ENCODE measurements around the gene GPS1.
A peak's percentile ranks its signal among the peaks of the same experiment; 100 is the strongest.
"Not testable (repeated sequence)": the region's sequence is repeated elsewhere in the genome, so short reads cannot be mapped to it uniquely, and the experiment has no call there.

Gene GPS1

DNA sequence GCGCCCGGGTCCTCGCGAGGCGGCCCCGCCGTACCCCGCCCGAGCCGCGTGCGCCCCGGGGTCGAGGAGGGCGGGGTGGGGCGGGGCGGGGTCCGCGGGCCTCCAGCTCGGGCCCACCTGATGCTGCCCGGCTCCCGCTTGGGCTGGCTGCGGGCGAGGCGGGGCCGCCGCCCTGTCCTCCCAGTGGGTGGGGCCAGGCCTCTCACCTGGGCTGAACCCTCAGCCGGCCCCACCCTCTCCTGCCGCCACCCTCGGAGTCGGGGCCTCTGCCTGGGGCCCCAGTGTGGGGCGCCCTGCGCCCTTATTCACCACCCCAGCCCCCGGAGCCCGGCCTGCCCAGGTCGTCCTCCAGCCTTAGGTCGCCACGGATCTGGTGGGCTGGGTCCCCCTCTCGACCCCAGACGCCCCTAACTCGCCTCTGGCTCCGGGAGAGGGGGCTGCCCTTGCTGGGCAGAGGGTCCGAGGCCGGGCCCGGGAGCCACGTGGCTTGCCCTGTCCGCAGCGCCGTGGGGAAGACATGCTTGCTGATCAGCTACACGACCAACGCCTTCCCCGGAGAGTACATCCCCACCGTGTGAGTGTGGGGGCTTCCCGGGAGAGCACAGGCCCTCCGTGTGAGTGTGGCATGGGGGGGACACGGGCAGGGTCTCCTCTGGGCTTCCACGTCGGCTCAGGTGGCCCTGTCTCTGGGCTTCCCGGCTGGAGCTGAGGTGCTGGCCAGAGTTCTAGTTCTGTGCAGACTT, 19.6 kb upstream of the GPS1 start:
- H3K36me3 Mint-ChIP-seq: no peaks in the 10 kb centered on the region
- H3K4me3 Mint-ChIP-seq: peak overlapping the region; percentile 60
- no peak overlapping the region for H3K27ac Mint-ChIP-seq
- no peaks in the 10 kb centered on the region for H3K9me3 Mint-ChIP-seq
- no peaks in the 10 kb centered on the region for H3K27me3 Mint-ChIP-seq
- peaks cover 18% of the 10 kb centered on the region for H3K4me1 Mint-ChIP-seq

DNA sequence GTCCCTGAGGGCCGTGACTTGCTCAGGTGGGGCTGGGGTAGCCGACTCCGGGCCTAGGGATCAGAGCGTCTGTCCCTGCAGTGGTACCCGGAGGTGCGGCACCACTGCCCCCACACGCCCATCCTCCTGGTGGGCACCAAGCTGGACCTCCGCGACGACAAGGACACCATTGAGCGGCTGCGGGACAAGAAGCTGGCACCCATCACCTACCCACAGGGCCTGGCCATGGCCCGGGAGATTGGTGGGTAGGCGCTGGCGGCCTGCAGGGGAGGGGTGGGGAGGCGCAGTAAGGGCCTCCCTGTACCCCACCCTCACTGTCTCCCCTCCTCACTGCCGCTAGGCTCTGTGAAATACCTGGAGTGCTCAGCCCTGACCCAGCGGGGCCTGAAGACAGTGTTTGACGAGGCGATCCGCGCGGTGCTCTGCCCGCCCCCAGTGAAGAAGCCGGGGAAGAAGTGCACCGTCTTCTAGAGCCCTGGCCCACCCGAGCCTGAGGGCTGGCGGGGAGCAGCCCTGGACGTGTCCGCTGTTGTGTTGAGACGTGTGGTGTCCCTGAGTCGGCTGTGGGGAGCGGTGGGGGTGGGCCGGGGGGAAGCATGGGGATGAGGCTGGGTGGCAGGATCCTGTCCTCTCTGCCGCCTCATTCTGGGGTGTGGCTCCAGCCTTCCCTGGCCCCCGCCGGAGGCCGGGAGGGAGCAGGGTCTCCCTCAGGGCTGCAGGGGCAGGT, 18.2 kb upstream of the GPS1 start:
- Mint-ChIP-seq H3K4me1 (peaks cover 24% of the 10 kb centered on the region), H3K36me3 (no peaks in the 10 kb centered on the region), H3K27ac (no peak overlapping the region), H3K4me3 (no peak overlapping the region), H3K27me3 (no peaks in the 10 kb centered on the region), H3K9me3 (no peaks in the 10 kb centered on the region)

DNA sequence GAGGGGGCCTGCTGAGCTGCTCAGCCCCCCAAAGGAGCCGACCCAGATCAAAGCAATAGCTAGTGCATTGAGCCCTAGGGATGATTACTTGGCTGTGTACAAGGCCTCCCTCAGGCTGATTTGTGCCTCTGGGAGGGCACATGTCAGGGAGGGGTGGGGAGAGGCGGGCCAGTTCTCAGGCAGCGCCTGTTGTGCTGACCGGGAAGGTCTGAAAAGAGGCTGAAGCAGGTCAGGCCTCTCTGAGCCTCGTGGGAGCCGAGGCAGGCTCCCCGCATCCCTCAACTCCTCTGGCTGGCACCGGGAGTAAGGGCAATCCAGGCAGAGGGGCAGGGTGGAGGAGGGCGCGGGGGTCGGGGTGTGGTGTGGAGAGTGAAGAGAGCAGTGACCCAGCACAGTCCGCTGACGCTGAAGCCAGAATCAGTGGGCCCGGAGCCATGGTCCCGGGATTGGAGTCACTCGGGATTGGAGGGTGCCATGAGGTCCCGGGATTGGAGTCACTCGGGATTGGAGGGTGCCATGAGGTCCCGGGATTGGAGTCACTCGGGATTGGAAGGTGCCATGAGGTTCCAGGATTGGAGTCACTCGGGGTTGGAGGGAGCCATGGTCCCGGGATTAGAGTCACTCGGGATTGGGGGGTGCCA, 17.2 kb upstream of the GPS1 start:
- Mint-ChIP-seq H3K27ac (no peak overlapping the region), H3K4me1 (peaks cover 31% of the 10 kb centered on the region), H3K27me3 (no peaks in the 10 kb centered on the region), H3K9me3 (no peaks in the 10 kb centered on the region), H3K4me3 (no peak overlapping the region), H3K36me3 (no peaks in the 10 kb centered on the region)

DNA sequence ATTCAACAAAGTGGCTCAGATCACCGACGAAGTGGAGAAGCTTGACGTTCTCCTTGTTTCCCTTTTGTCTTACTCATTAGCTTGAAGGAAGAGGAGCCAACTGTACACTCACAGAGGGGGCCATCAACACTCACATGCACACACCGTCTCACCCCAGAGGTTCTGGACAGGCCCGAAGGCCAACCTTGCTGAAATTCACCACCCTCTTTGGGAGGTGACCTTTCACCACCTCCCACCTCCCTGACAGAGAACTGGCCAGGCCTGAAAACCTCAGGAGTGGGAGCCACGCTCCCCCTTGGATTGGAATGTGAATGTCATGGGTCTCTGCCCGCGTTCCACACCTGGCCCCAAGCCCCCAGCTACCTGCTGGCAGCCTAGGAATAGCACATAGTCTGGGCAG, 16.2 kb upstream of the GPS1 start:
- Mint-ChIP-seq H3K4me1 (peaks cover 28% of the 10 kb centered on the region), H3K9me3 (no peaks in the 10 kb centered on the region), H3K4me3 (peak overlapping the region; percentile 31), H3K36me3 (no peaks in the 10 kb centered on the region), H3K27ac (no peak overlapping the region), H3K27me3 (no peaks in the 10 kb centered on the region)

DNA sequence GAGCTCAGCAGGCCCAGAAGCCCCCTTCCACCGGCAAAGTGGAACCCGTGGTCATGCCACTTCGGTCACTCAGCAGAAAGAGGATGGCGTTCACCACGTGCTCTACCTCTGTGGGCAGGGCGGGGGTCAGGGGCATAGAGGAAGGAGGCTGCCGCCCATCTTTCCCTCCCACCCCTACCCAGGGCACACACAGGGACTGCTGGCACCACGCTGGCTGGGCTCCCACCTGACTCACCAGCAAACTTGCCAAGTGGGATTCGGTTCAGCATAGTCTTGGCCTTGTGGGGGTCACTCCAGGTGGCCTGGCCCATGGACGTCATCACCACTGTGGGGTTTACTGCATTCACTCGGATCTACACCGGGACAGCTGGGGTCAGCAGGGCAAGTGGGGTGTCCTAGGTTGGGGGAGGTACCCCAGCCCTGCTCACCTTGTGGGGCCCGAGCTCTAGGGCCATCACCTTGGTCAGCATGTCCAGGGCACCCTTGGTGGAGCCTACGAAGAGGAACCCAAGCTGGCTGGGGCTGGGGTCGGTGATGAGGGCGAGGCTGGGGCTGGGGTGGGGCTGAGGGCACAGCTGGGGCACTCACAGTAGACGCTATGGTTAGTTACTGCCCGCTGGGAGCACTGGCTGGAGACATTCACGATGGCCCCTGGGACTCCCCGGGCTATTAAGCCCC, 15.6 kb upstream of the GPS1 start:
- peak overlapping the region; percentile 70 for H3K4me3 Mint-ChIP-seq
- H3K27ac Mint-ChIP-seq: no peak overlapping the region
- no peaks in the 10 kb centered on the region for H3K27me3 Mint-ChIP-seq
- no peaks in the 10 kb centered on the region for H3K9me3 Mint-ChIP-seq
- H3K4me1 Mint-ChIP-seq: peaks cover 28% of the 10 kb centered on the region
- H3K36me3 Mint-ChIP-seq: no peaks in the 10 kb centered on the region

DNA sequence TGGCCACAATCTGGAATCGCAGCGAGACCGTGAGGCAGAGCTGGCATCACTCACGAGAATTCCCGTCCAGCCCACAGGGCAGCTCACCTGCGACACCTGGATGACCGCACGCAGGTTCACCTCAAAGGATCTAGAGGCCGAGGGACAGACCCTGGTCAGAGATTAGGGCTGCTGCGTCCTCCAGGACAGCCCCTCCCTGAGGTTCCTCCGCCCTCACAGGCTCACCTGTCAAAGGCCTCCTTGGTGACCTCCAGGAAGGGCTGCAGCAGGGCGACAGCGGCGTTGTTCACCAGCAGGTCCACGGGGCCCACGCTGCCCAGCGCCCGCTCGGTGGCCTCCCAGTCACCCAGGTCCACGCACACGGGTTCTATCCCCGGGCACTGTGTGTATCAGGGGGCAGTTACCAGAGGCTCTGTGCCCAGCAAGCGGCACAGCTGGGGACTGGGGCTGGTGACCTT, 15.0 kb upstream of the GPS1 start:
- Mint-ChIP-seq H3K36me3 (no peaks in the 10 kb centered on the region), H3K4me1 (peaks cover 28% of the 10 kb centered on the region), H3K27ac (no peak overlapping the region), H3K4me3 (peak overlapping the region; percentile 70), H3K9me3 (no peaks in the 10 kb centered on the region), H3K27me3 (no peaks in the 10 kb centered on the region)

DNA sequence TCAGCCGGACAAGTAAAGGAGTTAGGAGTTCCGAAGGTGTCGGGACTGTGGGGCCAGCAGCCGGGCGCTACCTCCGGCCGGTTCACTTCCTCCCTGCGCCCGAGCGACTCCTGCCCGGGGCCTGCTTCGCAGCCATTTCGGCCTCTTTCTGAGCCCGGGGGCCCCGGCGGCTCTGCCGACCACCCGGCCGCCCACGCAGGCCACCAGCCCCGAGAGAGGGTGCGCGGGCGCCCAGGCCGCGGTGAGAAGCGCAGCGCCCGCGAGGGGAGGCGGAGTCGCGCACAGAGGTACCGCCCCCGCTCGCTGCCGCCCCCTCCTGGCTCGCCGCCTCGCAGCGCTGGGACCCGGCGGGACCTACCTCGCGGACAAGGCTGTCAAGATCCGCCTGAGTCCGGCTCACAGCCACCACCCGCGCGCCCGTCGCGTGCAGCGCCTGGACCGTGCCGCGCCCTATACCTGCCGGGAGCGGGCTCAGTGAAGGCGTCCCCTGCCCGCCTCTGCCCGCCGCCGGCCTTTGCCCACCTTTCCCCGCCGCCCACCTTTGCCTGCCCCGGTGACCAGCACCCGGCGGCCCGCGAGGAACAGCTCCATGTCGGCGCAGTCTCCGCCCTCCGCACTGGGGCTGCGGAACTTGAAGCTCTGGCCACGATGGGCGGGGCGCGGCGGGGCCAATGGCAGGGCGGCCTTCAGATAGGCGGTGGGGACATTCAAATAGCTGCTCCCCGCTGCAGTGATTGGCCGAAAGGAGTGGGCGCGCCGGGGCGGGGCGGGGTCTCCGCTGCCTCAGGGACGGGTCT, 14.4 kb upstream of the GPS1 start, which contains the start of gene DCXR:
DCXR (minus strand) TSS at position 606 of the 797 bp plus-strand sequence; CDS start at position 591, 15 bp downstream.
- H3K9me3 Mint-ChIP-seq: no peaks in the 10 kb centered on the region
- peaks cover 28% of the 10 kb centered on the region for H3K4me1 Mint-ChIP-seq
- no peaks in the 10 kb centered on the region for H3K27me3 Mint-ChIP-seq
- no peaks in the 10 kb centered on the region for H3K36me3 Mint-ChIP-seq
- H3K27ac Mint-ChIP-seq: peak within 1 kb of the TSS; percentile 86
- peak within 1 kb of the TSS; percentile 88 for H3K4me3 Mint-ChIP-seq

DNA sequence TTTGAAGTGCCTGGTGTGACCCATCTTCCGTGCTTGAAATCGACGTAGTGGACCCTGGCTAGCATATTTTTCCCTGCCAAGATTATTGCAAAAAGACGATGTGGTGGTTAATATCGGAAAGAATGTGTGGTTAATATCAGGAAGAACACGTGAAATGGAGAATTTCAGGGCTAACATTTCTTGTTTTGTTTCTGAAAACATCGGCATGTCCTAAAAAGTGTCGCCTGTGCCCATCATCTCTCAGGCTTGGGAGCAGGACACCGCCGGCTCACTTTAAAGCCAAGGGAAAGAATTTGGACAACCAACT, 13.9 kb upstream of the GPS1 start:
- peak overlapping the region; percentile 86 for H3K27ac Mint-ChIP-seq
- H3K4me1 Mint-ChIP-seq: peaks cover 28% of the 10 kb centered on the region
- peak overlapping the region; percentile 88 for H3K4me3 Mint-ChIP-seq
- H3K36me3 Mint-ChIP-seq: no peaks in the 10 kb centered on the region
- no peaks in the 10 kb centered on the region for H3K27me3 Mint-ChIP-seq
- H3K9me3 Mint-ChIP-seq: no peaks in the 10 kb centered on the region

DNA sequence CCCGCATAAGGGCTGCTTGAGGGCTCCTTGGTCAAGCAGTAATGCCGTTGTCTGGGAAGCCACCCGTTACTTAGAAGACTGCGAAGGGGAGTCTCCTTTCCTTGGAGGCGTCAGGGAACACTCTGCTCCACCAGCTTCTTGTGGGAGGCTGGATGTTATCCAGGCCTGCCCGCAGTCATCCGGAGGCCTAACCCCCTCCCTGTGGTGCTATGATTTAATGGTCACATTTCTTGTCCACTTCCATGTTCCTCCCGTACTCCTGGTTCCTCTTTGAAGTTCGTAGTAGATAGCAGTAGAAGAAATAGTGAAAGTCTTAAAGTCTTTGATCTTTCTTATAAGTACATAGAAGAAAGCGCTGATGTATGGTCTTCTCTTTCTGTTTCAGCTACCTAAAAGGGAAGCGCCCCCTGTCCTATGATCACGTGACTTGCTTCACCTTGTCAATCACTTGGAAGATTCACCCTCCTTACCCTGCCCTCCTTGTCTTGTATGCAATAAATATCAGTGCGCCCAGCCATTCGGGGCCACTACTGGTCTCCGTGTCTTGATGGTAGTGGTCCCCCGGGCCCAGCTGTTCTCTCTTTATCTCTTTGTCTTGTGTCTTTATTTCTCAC, 12.8 kb upstream of the GPS1 start:
- peaks cover 28% of the 10 kb centered on the region for H3K4me1 Mint-ChIP-seq
- H3K27me3 Mint-ChIP-seq, H3K9me3 Mint-ChIP-seq, H3K27ac Mint-ChIP-seq, H3K36me3 Mint-ChIP-seq: not testable (repeated sequence)
- H3K4me3 Mint-ChIP-seq: peak overlapping the region; percentile 15

DNA sequence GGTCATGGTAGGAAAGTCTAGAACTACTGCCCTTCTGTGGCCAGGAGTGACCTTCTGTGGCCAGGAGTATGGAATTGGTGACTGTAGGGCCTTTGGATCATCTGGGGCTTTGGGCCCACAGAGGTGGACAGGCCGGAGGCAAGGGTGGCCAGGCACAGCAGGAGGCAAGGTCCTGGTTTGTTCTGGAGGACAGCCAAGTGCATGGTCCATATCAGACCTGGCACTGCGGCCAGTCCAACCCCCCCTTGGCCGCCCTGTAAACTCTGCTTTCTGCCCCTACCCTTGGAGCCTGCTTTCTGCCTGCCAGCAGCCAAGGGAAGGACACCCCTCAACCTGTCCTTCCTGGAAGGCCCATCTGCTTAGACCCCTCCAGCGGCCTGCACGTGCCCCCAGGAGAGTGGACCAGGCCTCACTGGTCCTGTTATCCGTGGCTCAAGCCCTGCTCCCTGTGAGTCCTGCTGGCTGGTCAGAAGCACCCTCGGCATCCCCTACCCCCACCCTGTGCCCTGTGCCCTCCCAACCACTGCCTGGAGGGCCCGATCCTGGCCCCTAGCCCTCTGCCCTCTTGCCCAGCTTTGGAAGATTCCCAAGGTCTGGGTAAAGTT, 11.9 kb upstream of the GPS1 start:
- Mint-ChIP-seq H3K27me3 (no peaks in the 10 kb centered on the region), H3K27ac (peak overlapping the region; percentile 35), H3K36me3 (no peaks in the 10 kb centered on the region), H3K4me1 (peaks cover 28% of the 10 kb centered on the region), H3K4me3 (no peak overlapping the region), H3K9me3 (no peaks in the 10 kb centered on the region)

DNA sequence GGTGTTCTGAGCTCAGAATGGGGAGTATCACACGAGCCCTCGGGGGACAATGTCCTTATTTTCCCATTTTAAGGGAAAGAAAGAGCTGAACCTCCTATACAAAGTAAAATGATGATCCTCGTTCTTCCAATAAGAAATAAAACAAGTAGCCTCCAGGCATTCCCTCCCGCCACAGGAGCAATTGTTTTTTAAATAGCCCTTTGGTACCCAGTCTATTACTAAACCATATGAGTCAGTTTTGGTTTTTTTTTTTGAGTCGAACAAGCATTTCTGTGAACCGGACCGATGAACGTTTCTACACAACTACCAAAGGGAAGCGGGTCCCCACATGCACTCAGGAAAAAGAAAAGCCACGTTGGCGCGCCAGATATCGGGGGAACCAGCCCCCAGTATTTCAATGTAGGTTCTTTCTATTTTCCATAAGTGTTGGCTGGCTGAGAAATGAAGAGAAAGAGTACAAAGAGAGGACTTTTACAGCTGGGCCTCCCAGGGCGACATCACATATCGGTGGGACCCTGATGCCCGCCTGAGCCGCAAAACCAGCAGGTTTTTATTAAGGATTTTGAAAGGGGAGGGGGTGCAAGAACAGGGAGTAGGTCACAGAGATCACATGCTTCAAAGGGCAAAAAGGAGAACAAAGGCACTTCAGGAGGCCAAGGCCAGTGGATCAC, 10.4 kb upstream of the GPS1 start:
- Mint-ChIP-seq H3K4me1 (peaks cover 14% of the 10 kb centered on the region), H3K4me3 (no peak overlapping the region), H3K36me3 (no peaks in the 10 kb centered on the region), H3K27ac (no peak overlapping the region), H3K27me3 (no peaks in the 10 kb centered on the region), H3K9me3 (no peaks in the 10 kb centered on the region)

DNA sequence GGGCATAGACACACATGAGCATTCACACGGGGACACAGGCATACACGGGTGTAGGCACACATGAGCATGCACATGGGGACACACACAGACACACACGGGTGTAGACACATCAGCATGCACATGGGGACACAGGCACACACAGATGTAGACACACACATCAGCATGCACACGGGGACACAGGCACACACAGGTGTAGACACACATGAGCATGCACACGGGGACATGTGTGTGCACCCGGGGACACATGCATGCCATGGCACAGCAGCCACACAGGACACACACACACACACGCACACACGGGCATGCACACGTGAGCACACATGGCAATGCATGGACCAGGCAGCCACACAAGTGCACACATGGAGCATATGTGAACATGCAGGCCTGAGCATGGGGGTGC, 9.0 kb upstream of the GPS1 start:
- no peaks in the 10 kb centered on the region for H3K9me3 Mint-ChIP-seq
- peaks cover 13% of the 10 kb centered on the region for H3K4me1 Mint-ChIP-seq
- no peaks in the 10 kb centered on the region for H3K36me3 Mint-ChIP-seq
- no peak overlapping the region for H3K4me3 Mint-ChIP-seq
- no peaks in the 10 kb centered on the region for H3K27me3 Mint-ChIP-seq
- no peak overlapping the region for H3K27ac Mint-ChIP-seq

DNA sequence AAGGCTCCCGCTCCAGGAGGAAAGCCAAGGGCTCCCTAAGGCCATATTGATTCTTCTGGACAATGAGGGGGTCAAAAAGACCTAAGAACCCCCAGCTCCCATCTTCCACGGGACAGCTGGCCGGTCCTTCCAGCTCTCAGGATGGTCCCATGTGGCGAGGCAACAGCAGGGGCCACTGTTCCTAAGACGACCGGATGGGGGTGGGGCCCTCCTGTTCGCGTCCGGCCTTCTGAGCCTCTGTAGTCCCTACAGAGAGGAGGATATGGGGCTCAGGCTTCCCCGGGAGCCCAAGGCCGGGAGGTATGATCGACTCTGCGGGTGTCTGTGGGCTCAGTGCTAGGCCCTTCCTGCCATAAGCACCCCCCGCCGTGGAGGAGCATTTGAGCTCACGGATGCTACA, 8.2 kb upstream of the GPS1 start:
- H3K4me1 Mint-ChIP-seq: peaks cover 8% of the 10 kb centered on the region
- H3K27me3 Mint-ChIP-seq: no peaks in the 10 kb centered on the region
- no peak overlapping the region for H3K4me3 Mint-ChIP-seq
- no peak overlapping the region for H3K27ac Mint-ChIP-seq
- H3K9me3 Mint-ChIP-seq: no peaks in the 10 kb centered on the region
- no peaks in the 10 kb centered on the region for H3K36me3 Mint-ChIP-seq

DNA sequence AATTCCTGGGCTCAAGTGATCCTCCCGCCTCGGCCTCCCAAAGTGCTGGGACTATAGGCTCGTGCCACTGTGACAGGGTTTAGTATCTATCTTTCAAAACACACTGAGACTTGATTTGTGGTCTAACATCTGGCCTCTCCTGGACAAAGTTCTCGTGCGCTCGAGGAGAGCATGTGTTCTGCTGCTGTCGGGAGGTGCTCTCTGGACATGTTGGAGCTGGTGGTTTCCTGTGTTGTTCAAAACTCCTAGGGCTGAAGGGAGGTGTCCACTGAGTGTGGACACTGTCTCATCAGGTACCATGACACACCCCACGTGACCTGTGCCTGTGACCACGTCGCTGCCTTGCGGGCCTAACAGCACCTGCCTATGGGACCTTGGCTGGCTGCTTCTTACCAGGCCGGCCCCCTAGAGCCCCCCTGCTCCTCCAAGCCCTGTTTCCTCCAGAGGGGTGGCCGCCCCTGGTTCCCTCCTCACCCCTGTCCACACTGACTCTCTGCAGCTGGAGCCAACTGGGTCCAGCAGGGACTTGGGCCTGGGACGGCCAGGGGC, 5.7 kb upstream of the GPS1 start:
- Mint-ChIP-seq H3K4me1 (peaks cover 10% of the 10 kb centered on the region), H3K27ac (no peak overlapping the region), H3K4me3 (no peak overlapping the region), H3K27me3 (no peaks in the 10 kb centered on the region), H3K9me3 (no peaks in the 10 kb centered on the region), H3K36me3 (no peaks in the 10 kb centered on the region)
